Measurements from ENCODE around the gene SLC9A3.
"Not testable (repeated sequence)": the region's sequence is repeated elsewhere in the genome, so short reads cannot be mapped to it uniquely, and the experiment has no call there.

The SLC9A3 gene

DNA sequence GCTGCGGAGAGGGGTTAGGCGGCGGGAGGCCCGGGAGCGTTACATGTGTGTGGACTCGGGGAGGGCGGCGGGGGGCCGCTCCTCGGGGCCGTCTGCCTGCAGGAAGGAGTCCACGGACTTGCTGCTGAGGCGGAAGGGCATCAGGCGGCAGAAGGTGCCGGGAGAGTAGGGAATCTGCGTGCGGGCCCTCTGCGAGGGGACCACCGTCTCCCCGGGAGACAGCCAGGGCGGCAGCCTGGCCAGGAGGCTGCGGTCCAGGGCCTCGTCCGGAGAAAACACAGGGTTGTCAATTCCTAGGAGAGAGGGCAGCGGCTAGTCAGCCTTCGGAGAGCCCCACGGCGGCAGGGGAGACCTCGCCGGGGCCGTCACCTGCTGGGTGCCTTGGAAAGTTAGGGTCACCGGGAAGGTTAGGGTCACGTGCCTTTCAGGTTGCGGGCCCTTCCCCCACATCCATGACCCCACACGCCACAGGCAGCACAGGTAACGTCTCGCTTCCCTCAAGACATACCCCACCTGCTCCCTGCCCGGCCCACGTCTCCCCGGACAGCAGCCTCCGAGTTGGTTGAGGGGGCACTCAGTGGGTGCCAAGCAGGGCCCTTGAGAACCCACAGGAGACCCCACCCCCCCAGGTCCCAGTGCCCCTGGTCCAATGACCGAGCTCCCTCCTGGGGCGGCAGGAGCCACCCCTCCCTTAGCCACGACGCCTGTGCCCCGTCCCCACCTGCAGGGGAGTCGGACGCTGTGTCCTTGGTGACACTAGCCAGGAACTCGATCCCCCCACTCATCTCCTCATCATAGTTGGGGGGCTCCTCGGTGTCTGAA lies 49.2 kb downstream of the SLC9A3 start:
- DNase-seq (ENCODE audit: low read depth): no peak

DNA sequence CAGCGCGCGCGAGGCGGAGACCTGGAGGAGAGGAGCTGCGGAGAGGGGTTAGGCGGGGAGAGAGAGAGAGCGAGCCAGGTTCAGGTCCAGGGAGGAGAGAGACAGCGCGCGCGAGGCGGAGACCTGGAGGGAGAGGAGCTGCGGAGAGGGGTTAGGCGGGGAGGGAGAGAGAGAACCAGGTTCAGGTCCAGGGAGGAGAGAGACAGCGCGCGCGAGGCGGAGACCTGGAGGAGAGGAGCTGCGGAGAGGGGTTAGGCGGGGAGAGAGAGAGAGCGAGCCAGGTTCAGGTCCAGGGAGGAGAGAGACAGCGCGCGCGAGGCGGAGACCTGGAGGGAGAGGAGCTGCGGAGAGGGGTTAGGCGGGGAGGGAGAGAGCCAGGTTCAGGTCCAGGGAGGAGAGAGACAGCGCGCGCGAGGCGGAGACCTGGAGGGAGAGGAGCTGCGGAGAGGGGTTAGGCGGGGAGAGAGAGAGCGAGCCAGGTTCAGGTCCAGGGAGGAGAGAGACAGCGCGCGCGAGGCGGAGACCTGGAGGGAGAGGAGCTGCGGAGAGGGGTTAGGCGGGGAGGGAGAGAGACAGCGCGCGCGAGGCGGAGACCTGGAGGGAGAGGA lies 49.9 kb downstream of the SLC9A3 start:
- not testable (repeated sequence) for DNase-seq (ENCODE audit: low read depth)

DNA sequence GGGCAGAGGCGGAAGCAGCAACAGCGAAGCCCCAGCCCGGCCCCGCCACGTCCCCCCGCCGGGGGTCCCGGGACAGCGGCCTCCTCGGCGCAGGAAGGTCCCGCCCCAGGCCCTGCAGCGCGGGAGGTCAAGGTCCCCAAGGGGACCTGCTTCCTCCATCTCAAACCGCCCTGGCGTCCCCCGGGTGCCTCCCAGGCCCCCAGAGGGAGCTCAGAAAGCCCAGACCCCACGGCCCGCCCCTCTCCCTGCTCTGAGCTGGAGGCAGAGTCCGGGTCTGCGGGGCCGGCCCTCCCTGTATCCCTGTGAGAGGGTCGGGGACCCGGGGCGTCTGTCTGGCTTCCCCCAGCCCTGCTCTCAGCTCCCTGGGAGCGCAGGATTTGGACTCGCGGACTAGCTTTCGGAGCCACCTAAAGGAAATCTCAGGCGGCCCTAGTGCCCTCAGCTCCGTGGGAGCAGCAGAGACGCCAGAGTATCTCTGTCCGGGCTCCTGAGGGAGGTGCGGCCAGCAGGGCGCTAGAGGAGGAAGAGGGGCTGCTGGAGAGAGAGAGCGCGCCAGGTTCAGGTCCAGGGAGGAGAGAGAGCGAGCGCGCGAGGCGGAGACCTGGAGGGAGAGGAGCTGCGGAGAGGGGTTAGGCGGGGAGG lies 50.6 kb downstream of the SLC9A3 start:
- no peak for DNase-seq (ENCODE audit: low read depth)

DNA sequence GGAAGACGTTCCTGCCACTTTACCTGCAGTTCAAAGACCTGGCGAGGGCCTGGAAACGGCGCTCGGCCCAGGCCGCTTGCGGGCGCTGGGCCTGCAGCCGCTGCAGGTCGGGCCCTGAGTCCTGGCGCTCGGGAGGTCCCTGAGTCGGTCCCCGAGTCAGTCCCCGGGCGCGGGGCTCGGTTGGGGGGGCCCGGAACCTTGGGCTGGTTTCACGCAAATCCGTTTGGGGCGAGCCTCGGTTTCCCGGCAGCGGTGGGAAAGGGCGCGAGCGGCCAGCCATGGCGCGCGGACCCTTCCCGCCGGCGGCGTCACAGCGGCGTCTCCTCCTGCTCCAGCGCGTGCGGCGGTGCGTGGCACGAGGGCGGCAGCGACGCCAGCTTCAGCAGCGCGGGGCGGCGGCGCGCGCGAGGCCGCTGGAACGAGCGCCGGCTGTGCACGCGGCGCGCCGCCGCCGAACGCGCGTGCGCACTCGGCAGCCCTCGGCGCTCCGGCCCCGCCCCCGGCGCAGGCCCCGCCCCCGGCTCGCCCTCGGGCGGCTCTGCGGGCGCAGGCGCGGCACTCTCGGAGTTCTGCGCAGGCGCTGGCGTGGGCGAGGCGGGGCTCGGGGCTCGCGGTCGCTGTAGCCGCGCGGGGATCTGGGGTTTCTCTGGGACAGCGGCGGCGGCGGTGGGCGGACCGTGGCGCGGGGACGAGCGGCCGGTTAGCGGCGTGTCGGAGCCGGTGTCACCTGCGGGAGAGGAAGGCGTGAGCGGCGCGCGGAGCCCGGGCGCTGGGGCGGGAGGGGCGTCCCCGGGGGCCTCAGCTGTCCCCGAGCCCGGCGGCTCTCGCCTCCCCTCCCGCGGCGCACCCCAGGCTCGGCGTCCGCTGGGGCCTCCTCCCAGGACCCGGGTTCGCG lies 51.3 kb downstream of the SLC9A3 start:
- peak; percentile 87 for DNase-seq (ENCODE audit: low read depth)

DNA sequence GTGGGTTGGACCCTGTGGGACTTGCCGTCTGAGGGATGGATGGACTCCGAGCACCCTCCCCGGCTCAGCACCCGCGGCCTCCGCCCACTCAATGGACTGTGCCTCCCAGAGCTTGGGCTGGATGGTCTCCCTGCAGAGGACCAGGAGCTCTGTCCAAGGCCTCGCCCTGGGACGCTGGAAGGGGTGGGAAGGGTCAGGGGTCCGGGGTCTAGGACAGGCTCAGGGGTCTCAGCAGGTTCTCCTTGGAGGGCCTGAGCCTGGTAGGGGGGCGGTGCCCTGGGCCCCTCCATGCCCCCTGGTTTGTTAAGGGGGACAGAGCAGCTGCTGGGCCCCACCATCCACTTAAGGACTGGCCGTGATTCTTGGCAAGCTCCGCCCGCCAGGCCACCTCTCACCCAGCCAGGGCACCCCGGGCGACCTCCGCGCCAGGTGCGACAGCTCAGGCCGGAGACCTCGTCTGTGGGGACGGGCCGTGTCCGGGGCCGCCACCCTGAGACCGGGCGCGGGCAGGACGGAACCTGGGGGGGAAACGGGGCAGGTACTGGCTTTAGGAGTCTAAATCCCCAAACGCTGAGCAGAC lies 52.1 kb downstream of the SLC9A3 start:
- no peak for DNase-seq (ENCODE audit: low read depth)

DNA sequence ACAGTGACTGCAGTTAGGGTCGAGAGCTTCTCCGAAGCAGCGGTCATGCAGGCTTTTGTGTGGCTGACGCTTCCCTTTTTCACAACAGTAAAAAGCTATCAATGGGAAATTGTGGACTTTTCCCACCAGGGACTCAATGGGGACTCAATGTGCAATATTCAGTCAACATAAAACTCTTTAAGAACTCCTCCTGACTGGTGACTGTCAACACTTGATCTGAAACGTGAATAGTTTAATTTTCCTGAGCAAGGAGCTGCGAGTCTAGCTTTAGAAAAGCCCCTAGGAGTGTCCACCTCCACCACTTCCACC lies 52.5 kb downstream of the SLC9A3 start:
- no peak for DNase-seq (ENCODE audit: low read depth)

DNA sequence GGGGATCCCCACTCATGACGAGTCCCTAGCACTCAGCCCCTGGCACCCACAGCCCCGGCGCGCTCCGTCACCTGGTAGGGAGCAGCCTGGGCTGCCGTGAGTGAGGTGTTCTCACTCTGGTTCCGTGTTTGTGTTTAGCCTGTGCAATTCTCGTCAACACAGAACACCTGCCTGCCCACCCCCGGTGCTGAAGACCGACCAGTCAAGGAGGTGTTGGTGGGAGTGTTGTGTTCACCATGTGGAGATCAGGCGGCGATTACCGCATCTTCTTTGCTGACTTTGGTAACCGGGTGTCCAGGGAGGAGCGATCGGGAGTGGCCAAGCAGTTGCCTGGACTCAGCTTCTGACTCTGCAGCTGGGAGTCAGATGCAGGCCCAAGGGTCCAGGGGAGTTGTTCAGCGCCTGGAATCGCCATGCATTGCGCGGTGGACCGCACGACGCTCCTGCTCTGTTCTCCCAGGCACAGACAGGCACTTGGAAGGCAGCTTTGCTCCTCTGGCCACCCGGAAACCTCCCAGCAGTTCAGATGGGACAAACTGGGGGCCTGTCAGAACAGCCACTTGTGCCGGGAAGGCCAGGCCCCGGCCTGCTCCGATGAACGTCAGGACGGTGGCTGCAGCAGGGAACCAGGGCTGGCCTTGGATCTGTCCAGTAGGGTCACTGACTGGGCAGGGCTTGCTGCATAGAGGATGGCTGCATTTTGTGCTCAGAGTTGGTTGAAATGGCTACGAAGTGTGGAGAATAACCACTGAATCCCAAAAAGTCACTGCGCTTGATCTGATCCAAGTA lies 53.1 kb downstream of the SLC9A3 start:
- no peak for DNase-seq (ENCODE audit: low read depth)

DNA sequence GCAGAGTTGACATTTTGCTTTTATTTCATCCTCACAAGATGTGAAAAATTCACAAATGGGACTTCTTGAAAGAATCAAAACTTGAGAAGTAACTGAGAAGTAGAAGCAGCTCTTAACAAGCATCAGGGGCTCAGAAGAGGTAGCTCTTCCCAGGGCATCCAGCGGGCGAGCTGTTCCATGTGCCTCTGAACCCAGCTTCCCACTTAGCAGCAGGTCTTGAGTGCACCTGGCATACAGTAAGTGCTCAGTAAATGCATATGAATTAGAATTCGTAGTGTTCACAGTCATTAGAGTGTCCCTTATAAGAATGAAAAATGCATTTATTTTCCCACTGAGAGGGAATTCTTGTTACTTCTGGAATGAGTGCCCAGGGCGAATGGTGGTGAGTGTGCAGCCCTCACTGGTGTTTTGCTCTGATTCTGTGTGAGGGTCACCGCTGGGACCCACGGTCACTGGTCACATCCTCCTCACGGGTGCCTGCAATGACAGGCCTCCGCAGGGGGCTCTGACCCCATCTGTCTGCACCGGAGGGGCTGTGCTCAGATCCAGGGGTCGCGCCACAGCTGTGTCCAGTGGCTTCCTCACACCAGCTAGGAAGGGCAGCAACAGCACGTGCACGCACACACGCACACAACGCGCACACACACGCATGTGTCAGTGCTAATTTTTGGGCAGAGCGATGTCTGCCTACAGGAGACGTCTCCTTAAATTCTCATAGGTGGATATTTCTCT lies 54.3 kb downstream of the SLC9A3 start:
- no peak for DNase-seq (ENCODE audit: low read depth)

DNA sequence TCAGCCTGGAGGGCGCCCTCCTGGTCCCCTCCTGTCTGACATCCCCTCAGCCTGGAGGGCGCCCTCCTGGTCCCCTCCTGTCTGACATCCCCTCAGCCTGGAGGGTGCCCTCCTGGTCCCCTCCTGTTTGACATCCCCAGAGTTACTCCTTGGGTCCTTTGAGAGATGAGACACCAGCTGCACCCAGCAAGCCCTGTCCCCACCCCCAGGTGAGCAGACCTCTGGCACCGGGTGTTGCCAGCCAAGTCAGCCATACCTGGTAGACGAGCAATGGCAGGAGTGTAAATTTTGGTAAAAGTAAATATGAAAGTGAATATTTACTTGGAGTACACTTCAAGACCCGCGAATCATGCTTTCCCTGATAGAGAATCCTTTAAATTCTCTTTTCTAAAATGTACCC lies 55.8 kb downstream of the SLC9A3 start:
- DNase-seq (ENCODE audit: low read depth): no peak

DNA sequence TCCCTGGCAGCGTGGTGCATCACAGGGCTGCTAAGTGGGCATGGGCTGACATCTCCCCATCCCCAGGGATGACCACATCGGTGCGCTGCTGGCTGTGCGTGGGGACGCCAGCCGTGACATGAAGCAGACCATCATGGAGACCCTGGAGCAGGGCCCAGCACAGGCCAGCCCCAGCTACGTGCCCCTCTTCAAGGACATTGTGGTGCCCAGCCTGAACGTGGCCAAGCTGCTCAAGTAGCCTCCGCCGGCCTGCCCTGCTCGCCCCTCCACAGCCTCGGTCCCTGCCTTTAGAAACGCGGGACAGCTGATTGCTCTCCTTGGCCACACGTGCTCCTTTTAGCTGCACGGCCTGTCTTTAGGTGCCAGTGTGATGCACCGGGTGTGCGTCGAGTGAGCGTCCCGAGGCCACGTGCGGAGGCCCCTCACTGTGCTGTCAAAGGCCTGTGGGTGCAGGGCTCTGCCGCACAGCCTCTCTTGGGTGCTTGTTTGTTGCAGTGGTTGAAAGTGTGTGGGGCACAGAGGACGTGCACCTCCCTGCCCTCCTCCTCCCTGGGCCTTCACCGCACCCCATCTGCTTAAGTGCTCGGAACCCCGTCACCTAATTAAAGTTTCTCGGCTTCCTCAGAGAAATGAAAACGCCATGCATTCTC lies 57.5 kb downstream of the SLC9A3 start:
- DNase-seq (ENCODE audit: low read depth): no peak

DNA sequence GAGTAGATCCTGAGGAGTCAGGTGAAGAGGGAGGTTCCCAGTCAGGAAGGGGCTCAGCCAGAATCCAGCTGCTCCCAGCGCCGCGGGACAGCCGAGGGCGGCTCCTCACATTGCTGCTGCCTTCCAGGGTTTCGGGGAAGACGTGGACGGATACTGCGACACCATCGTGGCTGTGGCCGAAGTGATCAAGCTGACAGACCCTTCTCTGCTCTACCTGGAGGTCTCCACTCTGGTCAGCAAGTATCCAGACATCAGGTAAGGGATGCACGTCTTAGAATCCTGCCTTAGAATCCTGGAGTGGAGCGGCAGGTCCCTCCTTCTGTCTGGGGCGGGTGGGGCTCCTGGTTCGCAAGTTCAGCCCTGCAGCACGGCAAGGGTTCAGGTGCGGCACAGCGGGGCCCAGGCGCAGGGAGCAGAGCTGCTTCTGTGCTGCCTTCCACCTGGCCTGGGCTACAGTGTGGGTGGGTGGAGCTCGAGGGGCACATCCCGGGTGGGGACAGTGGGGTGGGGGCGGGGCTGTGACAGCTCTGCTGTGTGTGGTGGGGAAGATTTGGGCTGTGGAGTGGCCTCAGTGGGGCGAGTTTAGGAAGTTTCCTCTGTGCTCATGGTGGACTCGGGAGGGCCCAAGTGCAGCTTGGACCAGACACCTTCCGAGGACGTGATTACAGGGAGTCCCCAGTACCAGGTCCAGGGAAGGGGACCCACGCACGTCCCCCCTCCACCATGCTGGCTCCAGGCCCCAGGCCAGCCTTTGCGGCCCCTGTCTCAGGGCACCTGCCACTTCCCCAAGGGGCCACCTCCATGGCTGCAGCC lies 58.5 kb downstream of the SLC9A3 start:
- DNase-seq (ENCODE audit: low read depth): no peak

DNA sequence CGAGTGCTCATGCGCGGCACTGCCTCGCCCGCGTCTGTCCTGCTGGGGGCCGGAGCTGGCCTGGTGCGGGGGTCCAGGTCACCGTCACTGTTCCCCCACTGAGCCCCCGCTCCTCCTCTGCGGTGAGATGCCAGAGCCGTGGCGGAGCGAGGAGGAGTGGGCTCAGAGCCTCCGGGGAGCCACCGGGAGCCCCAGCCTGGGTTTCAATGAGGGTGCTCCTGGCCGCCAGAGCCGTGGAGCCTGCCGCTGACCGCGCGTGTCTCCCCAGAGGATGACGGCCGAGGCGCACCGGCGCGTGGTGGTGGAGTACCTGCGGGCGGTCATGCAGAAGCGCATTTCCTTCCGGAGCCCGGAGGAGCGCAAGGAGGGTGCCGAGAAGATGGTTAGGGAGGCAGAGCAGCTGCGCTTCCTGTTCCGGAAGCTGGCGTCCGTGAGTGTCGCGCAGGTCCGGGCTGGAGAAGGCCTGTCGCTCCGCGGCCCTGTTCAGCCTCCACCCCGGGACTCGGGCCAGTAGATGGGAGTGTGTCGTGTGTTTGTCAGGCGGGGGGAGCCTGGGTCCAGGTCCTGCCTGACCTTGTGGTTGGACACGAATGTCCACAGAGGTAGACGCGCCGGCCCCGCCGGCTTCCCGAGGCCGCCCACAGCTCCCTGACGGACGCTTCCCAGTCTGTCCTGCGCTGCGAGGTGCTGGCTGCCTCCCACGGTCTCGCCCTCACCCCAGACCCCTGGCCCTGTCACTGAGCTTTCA lies 59.2 kb downstream of the SLC9A3 start:
- no peak for DNase-seq (ENCODE audit: low read depth)

DNA sequence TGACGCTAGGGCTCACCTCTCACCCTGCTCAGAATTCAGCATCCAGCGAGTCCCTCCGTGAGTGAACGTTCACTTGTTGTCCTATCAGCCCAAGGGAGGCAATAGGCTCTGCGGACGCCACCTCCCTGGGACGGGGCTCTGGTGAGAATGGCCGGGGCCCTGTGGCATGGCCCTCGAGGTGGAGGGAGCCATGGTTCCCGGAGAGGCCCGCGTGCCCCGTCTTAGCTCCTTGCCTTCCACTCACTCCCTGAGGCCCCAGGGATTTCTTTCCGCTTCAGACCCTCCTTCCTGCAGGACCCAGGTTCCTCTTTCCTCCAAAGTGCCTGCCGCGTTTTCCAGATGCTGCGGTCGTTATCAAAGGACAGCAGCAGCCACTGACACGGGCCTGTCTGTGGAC lies 59.8 kb downstream of the SLC9A3 start:
- DNase-seq (ENCODE audit: low read depth): no peak

DNA sequence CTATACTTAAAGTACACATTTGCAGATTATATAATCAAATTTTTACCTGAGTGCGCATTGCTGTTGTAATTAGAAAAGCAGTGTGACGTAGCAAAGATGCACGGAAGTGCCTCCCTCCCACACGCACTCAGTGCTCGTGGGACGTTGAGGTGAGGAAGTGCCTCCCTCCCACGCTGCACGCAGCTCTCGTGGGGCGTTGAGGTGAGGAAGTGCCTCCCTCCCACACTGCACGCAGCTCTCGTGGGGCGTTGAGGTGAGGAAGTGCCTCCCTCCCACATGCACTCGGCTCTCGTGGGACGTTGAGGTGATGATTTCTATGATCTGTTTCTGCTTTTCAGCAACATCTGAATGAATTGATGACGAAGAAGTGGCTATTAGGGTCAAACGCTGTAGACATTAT lies 60.3 kb downstream of the SLC9A3 start:
- DNase-seq (ENCODE audit: low read depth): peak; percentile 68

DNA sequence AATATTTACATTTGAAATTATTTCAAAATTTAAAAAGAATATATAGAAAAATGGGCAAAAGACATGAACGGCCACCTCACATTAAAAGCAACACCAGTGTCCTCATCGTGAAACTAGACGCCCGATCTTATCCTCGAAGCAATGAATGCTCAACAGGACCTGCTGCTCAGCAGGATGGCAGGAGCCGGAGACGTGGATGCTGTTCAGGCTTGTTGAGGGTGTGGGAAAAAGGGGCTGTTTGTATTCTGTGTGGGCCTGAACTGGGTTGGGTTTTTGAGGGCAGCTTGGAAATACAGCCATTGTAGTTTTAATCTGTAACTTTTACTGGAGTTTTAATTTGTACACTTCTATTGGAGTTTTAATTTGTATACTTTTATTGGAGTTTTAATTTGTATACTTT lies 60.9 kb downstream of the SLC9A3 start:
- DNase-seq (ENCODE audit: low read depth): no peak

DNA sequence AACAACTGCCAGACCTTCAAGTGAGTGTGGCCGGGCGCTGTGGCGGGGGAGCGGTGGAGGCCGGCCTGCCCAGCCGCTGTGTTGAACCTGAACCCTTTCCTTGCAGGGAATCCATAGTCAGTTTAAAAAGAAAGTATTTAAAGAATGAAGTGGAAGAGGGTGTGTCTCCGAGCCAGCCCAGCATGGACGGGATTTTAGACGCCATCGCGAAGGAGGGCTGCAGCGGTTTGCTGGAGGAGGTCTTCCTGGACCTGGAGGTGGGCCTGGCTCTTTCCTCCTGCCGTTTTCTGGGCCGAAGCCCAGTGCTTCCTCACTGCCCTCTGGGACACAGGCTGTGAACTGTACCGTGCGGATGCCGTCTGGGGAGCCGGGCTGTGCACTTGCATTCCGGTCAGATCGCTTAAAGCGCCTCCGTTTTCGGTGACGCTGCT lies 62.2 kb downstream of the SLC9A3 start:
- DNase-seq (ENCODE audit: low read depth): no peak

DNA sequence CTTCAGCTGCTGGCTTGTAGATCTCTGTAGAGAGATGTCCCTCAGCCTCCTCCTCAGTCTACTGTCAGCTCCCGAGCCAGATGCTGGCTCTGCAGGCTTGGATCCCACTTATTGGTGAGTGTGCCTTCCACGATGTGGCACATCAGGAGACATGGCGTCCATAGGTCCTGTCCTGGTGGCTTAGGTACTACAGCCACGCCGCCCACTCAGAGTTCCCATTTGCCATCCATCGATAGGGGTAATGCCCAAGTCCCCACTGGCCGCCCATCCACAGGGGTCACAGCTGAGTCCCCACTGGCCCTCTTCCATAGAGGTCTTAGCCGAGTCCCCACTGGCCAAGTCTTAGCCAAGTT lies 64.0 kb downstream of the SLC9A3 start:
- no peak for DNase-seq (ENCODE audit: low read depth)

DNA sequence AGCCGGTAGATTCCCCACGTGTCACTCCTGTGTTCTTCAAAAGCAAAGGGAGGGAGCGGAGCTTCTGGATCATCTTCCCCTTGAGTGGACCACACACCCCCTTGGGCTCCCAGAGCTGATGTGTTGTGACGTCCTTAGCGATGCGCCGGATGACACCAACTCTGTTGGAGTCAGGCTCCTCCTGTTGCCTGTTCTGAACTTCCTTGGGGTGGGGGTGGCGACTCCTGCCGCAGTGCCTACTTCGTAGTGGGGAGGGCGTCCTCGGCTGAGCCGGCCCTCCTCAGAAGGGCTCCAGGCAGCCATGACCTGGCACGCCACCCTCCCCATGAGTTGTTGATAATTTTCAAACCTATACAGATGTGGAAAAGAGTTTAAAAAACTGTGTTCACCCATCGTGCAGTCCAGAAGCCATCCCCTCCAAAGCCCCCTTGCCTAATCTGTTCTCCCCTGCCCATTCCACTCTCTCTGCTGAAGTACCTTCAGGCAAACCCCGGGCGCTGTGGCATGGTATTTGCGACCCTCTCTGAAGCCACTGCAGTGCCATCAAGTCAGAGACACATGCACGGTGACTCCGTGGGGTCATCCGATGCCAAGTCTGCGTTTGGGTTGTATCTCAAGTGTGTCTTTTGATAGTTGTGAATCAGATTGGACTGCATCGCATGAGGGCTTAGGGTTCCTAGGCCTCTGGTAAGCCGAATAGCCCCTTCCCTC lies 64.5 kb downstream of the SLC9A3 start:
- no peak for DNase-seq (ENCODE audit: low read depth)
